IPS-18c (cell line): Measurements from ENCODE around the gene GLE1.

Experiments
- H3K4me3 ChIP-seq: 2 replicates; pipeline ENCODE4 v1.7.0; 2013; ENCODE audit warnings: low read depth, mild to moderate bottlenecking, low read length, moderate library complexity; ENCODE audit not compliant: insufficient read depth
- H3K9me3 ChIP-seq: one replicate; pipeline ENCODE4 v1.6.1; 2013; ENCODE audit warnings: mild to moderate bottlenecking, low read length, moderate library complexity; ENCODE audit not compliant: control insufficient read depth, insufficient read depth

Gene GLE1, protein sequence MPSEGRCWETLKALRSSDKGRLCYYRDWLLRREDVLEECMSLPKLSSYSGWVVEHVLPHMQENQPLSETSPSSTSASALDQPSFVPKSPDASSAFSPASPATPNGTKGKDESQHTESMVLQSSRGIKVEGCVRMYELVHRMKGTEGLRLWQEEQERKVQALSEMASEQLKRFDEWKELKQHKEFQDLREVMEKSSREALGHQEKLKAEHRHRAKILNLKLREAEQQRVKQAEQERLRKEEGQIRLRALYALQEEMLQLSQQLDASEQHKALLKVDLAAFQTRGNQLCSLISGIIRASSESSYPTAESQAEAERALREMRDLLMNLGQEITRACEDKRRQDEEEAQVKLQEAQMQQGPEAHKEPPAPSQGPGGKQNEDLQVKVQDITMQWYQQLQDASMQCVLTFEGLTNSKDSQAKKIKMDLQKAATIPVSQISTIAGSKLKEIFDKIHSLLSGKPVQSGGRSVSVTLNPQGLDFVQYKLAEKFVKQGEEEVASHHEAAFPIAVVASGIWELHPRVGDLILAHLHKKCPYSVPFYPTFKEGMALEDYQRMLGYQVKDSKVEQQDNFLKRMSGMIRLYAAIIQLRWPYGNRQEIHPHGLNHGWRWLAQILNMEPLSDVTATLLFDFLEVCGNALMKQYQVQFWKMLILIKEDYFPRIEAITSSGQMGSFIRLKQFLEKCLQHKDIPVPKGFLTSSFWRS

GRCh38 chr9:128504485-128505413 is at the start of gene GLE1:
Gene GLE1 (plus strand): TSS chr9:128504719. CDS start chr9:128504806, 87 bp downstream.
- Histone ChIP-seq H3K9me3 (no peaks in the 10 kb centered on the region), H3K4me3 (peak within 1 kb of the TSS; percentile 95)

GRCh38 chr9:128454991-128455390 is 49.5 kb upstream of the GLE1 start:
- H3K9me3 ChIP-seq = no peaks in the 10 kb centered on the region

GRCh38 chr9:128455849-128456612 is 48.5 kb upstream of the GLE1 start, which contains the start of gene ODF2:
Gene ODF2 (plus strand): TSS chr9:128456006. CDS start chr9:128456092, 86 bp downstream.
- peak within 1 kb of the TSS; percentile 88 for H3K4me3 ChIP-seq
- no peaks in the 10 kb centered on the region for H3K9me3 ChIP-seq

More at GRCh38 chr9:128454991-128455390, 49.5 kb upstream of the GLE1 start:
- no peak overlapping the region for H3K4me3 ChIP-seq

GRCh38 chr9:128456613-128457061 is 47.9 kb upstream of the GLE1 start:
- Histone ChIP-seq H3K9me3 (no peaks in the 10 kb centered on the region), H3K4me3 (peak overlapping the region; percentile 88)

GRCh38 chr9:128457207-128457606 is 47.3 kb upstream of the GLE1 start:
- Histone ChIP-seq H3K4me3 (peak overlapping the region; percentile 88), H3K9me3 (no peaks in the 10 kb centered on the region)

DNA sequence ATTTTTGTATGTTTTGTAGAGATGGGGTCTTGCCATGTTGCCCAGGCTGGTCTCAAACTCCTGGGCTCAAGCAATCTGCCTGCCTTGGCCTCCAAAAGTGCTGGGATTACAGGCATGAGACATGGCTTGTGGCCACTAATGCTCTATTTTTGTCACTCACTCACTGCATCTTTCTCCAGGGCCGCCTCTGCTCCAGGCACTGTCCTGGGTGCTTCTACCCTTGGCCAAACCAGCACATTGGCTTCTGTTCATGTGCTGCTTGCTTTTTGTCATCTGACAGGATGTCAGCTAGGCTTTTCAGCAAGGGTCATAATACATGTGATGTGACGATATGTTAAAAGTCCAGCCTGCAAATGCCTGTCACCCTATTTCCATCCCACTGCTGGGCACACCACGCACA is 45.5 kb upstream of the GLE1 start:
- Histone ChIP-seq H3K9me3 (no peaks in the 10 kb centered on the region), H3K4me3 (no peak overlapping the region)

GRCh38 chr9:128469070-128469469 is 35.4 kb upstream of the GLE1 start:
- Histone ChIP-seq H3K4me3 (no peak overlapping the region), H3K9me3 (peaks cover 2% of the 10 kb centered on the region)

DNA sequence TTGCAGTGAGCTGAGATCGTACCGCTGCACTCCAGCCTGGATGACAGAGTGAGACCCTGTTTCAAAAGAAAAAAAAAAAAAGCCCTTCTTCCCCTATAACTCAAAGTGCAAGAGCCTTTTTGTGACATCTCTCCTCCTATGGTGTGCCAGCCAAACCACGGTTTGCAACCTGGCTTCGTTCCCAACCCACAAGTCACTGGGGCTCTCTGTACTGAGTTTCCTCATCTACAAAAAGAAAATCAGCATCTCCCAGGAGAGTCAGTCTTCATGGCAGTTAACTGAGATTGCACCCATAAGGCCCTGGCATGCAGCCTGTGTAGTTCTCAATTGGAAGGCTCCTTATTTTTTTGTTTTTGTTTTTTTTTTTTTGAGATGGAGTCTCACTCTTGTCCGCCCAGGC is 34.0 kb upstream of the GLE1 start:
- H3K4me3 ChIP-seq = no peak overlapping the region

GRCh38 chr9:128473104-128473503 is 31.4 kb upstream of the GLE1 start:
- Histone ChIP-seq H3K4me3 (no peak overlapping the region), H3K9me3 (peaks cover 2% of the 10 kb centered on the region)

More for the DNA sequence above, 34.0 kb upstream of the GLE1 start:
- H3K9me3 ChIP-seq = peaks cover 2% of the 10 kb centered on the region

GRCh38 chr9:128475867-128476266 is 28.7 kb upstream of the GLE1 start:
- no peak overlapping the region for H3K4me3 ChIP-seq
- peaks cover 2% of the 10 kb centered on the region for H3K9me3 ChIP-seq

- H3K9me3 ChIP-seq = no peaks in the 10 kb centered on the region
- H3K4me3 ChIP-seq = no peak overlapping the region
Observed at GRCh38 chr9:128479262-128479661, 25.3 kb upstream of the GLE1 start.

- no peaks in the 10 kb centered on the region for H3K9me3 ChIP-seq
- no peak overlapping the region for H3K4me3 ChIP-seq
Observed at GRCh38 chr9:128481561-128481960, 23.0 kb upstream of the GLE1 start.

DNA sequence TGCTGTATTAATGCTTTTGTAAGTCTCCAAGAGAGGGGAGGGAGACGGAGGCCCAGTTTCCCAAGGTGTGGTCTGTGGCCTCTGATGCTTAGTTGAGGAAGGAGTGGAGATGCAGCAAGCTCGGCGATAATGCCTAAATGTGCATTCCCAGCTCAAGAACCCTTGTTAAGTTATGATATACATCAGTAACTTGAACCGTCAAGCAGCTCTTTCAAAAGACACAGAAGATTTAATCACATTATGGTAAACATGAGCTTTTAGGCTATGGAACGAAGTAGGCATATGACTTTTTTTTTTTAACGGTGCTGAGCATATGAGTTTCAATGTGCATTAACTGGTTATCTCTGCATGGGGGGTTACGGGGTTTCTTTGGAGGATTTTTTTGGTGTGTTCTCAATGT is 22.3 kb upstream of the GLE1 start:
- H3K9me3 ChIP-seq = no peaks in the 10 kb centered on the region
- H3K4me3 ChIP-seq = no peak overlapping the region

- H3K9me3 ChIP-seq = no peaks in the 10 kb centered on the region
Observed at GRCh38 chr9:128484686-128485413, 19.7 kb upstream of the GLE1 start.

DNA sequence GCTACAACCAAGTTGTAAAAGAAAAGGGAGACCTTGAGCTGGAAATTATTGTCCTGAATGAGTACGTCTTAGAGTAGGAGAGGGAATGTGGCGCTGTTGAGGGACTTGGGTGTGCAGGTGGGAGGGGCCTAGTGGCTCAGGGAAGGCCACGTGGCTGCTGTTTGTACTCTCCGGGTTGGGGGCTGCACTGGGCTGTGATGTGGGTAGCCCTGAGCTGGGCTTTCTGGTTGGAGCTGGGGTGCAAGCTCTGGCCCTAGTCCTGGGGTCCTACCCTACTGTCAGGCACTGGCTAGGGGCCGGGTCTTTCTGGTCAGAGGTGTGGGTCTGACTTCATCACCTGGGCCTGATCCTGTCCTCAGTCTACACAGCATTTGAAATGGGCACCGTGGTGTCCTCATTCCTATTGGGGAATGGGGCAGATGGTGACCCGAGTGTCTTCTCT is 19.1 kb upstream of the GLE1 start:
- Histone ChIP-seq H3K9me3 (no peaks in the 10 kb centered on the region), H3K4me3 (no peak overlapping the region)

More at GRCh38 chr9:128484686-128485413, 19.7 kb upstream of the GLE1 start:
- no peak overlapping the region for H3K4me3 ChIP-seq

- Histone ChIP-seq H3K4me3 (no peak overlapping the region), H3K9me3 (no peaks in the 10 kb centered on the region)
Observed at GRCh38 chr9:128486201-128486600, 18.3 kb upstream of the GLE1 start.
